K562 (cell line): Measurements from ENCODE around the gene FBXO10. TPM values are rescaled to one million over a fixed set of nuclear protein-coding genes. Genes with fewer than 3 reads are reported as not detected.
A peak's percentile ranks its signal among the peaks of the same experiment; 100 is the strongest.

Experiments
- ATAC-seq: fragments of 200-7000 bp; cut with Tn5 transposase; 3 replicates; pipeline ENCODE4 v1.9.1; 2020; ENCODE audit warnings: moderate library complexity
- BruUV-seq: library from RNA; stranded (reverse); fragments of 400-500 nt; replicated peaks from 2 replicates; lab custom pipeline; 2021; lab: Mats Ljungman, UMichigan
- CTCF ChIA-PET: fragments of 300-600 bp; formaldehyde crosslinking; extraction: SDS; loops from one replicate; lab custom pipeline; 2021; ENCODE audit warnings: low intra/inter-chr PET ratio; lab: Yijun Ruan, JAX
- POLR2A ChIA-PET: fragments of 300-600, 350-650 bp; sonication (Branson Sonifier 250); formaldehyde crosslinking; extraction: SDS; loops from one replicate; lab custom pipeline; 2021; ENCODE audit warnings: antibody characterized with exemption, inconsistent platforms; lab: Yijun Ruan, JAX
- DNase-seq, 4 experiments: peaks; one replicate each; pipeline versions ENCODE4 v3.0.0 to v3.0.0-alpha.2; 2011 to 2018; ENCODE audit warnings: low spot score in 3 of 4, mixed read lengths in 3 of 4; ENCODE audit errors: extremely low read depth in 1 of 4
- FAIRE-seq: peaks from 2 replicates; lab custom pipeline; 2011; peaks lifted over from hg19 to GRCh38; lab: Jason Lieb, UNC
- H2AFZ ChIP-seq: 2 replicates; pipeline ENCODE4 v1.6.0; 2011; ENCODE audit warnings: low read depth, low read length, control low read depth, inconsistent platforms
- H3K27ac ChIP-seq: fragments of 200-600 bp; 3 replicates; pipeline ENCODE4 v1.8.0; 2011; ENCODE audit warnings: low read depth, mild to moderate bottlenecking, control low read depth, inconsistent platforms, low read length, moderate library complexity, mixed read lengths; ENCODE audit errors: extremely low read depth
- H3K27me3 ChIP-seq, 2 experiments: fragments of 300-600 bp in 1 of 2; 2 replicates in 1 of 2; 3 replicates in 1 of 2; pipeline versions ENCODE4 v1.6.0 to v1.8.0; 2011; ENCODE audit warnings: inconsistent platforms in 2 of 2, low read length in 2 of 2, mild to moderate bottlenecking in 1 of 2, mixed read lengths in 1 of 2, moderate library complexity in 1 of 2; ENCODE audit not compliant: control insufficient read depth in 2 of 2, insufficient read depth in 2 of 2
- H3K36me3 ChIP-seq: fragments of 300-600 bp; 3 replicates; pipeline ENCODE4 v1.8.0; 2011; ENCODE audit warnings: mild to moderate bottlenecking, low read length, inconsistent platforms; ENCODE audit not compliant: control insufficient read depth, insufficient read depth
- H3K4me1 ChIP-seq, 2 experiments: fragments of 200-600 bp in 1 of 2; replicated peaks in 1 of 2; 2 replicates in 1 of 2; 3 replicates in 1 of 2; pipeline versions ENCODE4 v1.5.1 to v1.8.0; 2011; ENCODE audit warnings: inconsistent platforms in 2 of 2, low read length in 2 of 2, mild to moderate bottlenecking in 1 of 2, mixed read lengths in 1 of 2, moderate library complexity in 1 of 2; ENCODE audit not compliant: control insufficient read depth in 2 of 2, insufficient read depth in 2 of 2
- H3K4me2 ChIP-seq: 2 replicates; pipeline ENCODE4 v1.6.1; 2011; ENCODE audit warnings: low read length, control low read depth, inconsistent platforms, mixed read lengths; ENCODE audit not compliant: insufficient read depth
- H3K4me3 ChIP-seq: fragments of 200-600 bp; sonication (generic), shearing (Covaris generic); 2 replicates; pipeline ENCODE4 v1.5.1; 2016; ENCODE audit warnings: control low read depth, inconsistent platforms
- H3K79me2 ChIP-seq: fragments of 200-600 bp; 3 replicates; pipeline ENCODE4 v1.8.0; 2011; ENCODE audit warnings: low read length, inconsistent platforms; ENCODE audit not compliant: control insufficient read depth, insufficient read depth
- H3K9ac ChIP-seq, 2 experiments: 2 replicates each; pipeline versions ENCODE4 v1.6.0 to v1.6.1; 2011; ENCODE audit warnings: low read depth in 2 of 2, low read length in 2 of 2, control low read depth in 1 of 2, inconsistent platforms in 1 of 2, mild to moderate bottlenecking in 1 of 2, mixed read lengths in 1 of 2; ENCODE audit not compliant: insufficient read depth in 1 of 2
- H3K9me1 ChIP-seq: one replicate; pipeline ENCODE4 v1.6.0; 2011; ENCODE audit warnings: inconsistent platforms, mild to moderate bottlenecking, low read length, moderate library complexity; ENCODE audit not compliant: control insufficient read depth, insufficient read depth
- H3K9me3 ChIP-seq: replicated peaks from 2 replicates; pipeline ENCODE4 v1.5.1; 2011; ENCODE audit warnings: low read depth, low read length, inconsistent platforms; ENCODE audit not compliant: control insufficient read depth, insufficient read depth
- H4K20me1 ChIP-seq: replicated peaks from 2 replicates; pipeline ENCODE4 v1.6.1; 2011; ENCODE audit warnings: low read length, inconsistent platforms, mixed read lengths; ENCODE audit not compliant: control insufficient read depth, insufficient read depth
- EWSR1 ChIP-seq: fragments of 450-650 bp; IDR thresholded peaks from 2 replicates; pipeline ENCODE4 v1.6.1; 2018; ENCODE audit warnings: borderline replicate concordance, mild to moderate bottlenecking, low read depth, moderate library complexity; ENCODE audit not compliant: partially characterized antibody
- ID3 ChIP-seq, 2 experiments: fragments of 250-450 bp in 1 of 2; fragments of 450-650 bp in 1 of 2; sonication (Bioruptor Pico) in 1 of 2; IDR thresholded peaks; 2 replicates each; pipeline versions ENCODE4 v1.6.1 to v1.8.0; 2016 to 2021; ENCODE audit warnings: mild to moderate bottlenecking in 2 of 2, moderate library complexity in 2 of 2, missing compliant biosample characterization in 1 of 2, missing genetic modification characterization in 1 of 2
- ZBTB7A ChIP-seq: IDR thresholded peaks from 2 replicates; pipeline ENCODE4 v1.6.1; 2011; ENCODE audit warnings: low read depth, mild to moderate bottlenecking, low read length, moderate library complexity, borderline replicate concordance; ENCODE audit not compliant: control insufficient read depth
- WGBS: fragments of 100-300 bp; shearing (Covaris generic); methylation state at CpG from one replicate; pipeline ENCODE4 v1.1.6; 2016; ENCODE audit warnings: low coverage, mixed read lengths; ENCODE audit not compliant: insufficient coverage; ENCODE audit errors: missing lambda C conversion rate; 5-methylcytosine and 5-hydroxymethylcytosine counted together
- in situ Hi-C: fragments of 300-500 bp; cut with MboI; formaldehyde crosslinking; loops from 4 replicates; pipeline ENCODE4 v1.15.0; 2018; ENCODE audit warnings: inconsistent platforms, mixed read lengths
- intact Hi-C: fragments of 100-400 bp; cut with micrococcal nuclease; formaldehyde crosslinking; loops from 2 replicates; pipeline ENCODE4 v1.14.2; 2022
- polyA plus RNA-seq, 8 experiments: library from polyadenylated mRNA; depleted of rRNA in 4 of 8; stranded (reverse) in 5 of 8; unstranded in 3 of 8; fragments of >200 nt; fragmentation: Nextera tagmentation in 2 of 8; fragmentation: Illumina TruSeq in 1 of 8; extraction: Ambion mirVana in 2 of 8; extraction: Trizol in 1 of 8; gene quantifications; 2 replicates each; pipeline versions ENCODE4 v1.2.1 to v1.2.3, GENCODE V29; 2011 to 2014; ENCODE audit warnings: inconsistent platforms in 1 of 8, missing spikeins in 1 of 8
- total RNA-seq, 7 experiments: library from RNA; depleted of rRNA in 6 of 7; stranded (reverse); fragments of >200 nt in 6 of 7; fragmentation: Illumina TruSeq in 2 of 7; extraction: Trizol in 2 of 7; gene quantifications; 2 replicates each; pipeline versions ENCODE4 v1.2.1 to v1.2.3, GENCODE V29; 2011 to 2021; ENCODE audit warnings: low replicate concordance in 1 of 7

Gene FBXO10
- total and polyA plus RNA-seq, 9 of the 15 experiments (the other 6 are each of a cell fraction or from before 2014, with no cell fraction given) = 0.84 to 9.9 (median 6.0) TPM

- H3K9me3 ChIP-seq = no peaks in the 10 kb centered on the region
- no peak overlapping the region for H3K4me2 ChIP-seq
- 71% methylated on average over 5 of the region's 6 CpGs for WGBS
- no peaks in the 10 kb centered on the region for H3K27me3 ChIP-seq
- H3K36me3 ChIP-seq = peaks cover 24% of the 10 kb centered on the region; the same call in 2 of the 3 replicates
- no peaks in the 10 kb centered on the region for H3K4me1 ChIP-seq
- TF ChIP-seq ZBTB7A (no peak), ID3 (CRISPR knock-in tag; IDR thresholded peaks at IDR 0.05) (no peak), ID3 (tag; IDR thresholded peaks at IDR 0.05) (peak; percentile 76; the same call in 1 of the 2 replicates)
- no TSS peak for BruUV-seq
- H4K20me1 ChIP-seq = no peaks in the 10 kb centered on the region
- intact Hi-C loops = no loop called here
- H3K4me3 ChIP-seq = no peak overlapping the region
- H3K79me2 ChIP-seq = no peaks in the 10 kb centered on the region
- ATAC-seq (no peak), DNase-seq (no peak), FAIRE-seq (no peak)
- H3K9ac ChIP-seq = no peak overlapping the region
- CTCF ChIA-PET = no interaction called here
- no peak overlapping the region for H2AFZ ChIP-seq
- no peak overlapping the region for H3K27ac ChIP-seq
- H3K9me1 ChIP-seq = no peaks in the 10 kb centered on the region
- in situ Hi-C loops = no loop called here
- POLR2A ChIA-PET = no interaction called here
These were observed 33.7 kb downstream of the FBXO10 start for GRCh38 chr9:37542488-37542887.

GRCh38 chr9:37541465-37541864 is 34.7 kb downstream of the FBXO10 start:
- in situ Hi-C loops (no loop called here), intact Hi-C loops (no loop called here)
- WGBS = 90% methylated on average over 8 of the region's 8 CpGs
- Histone ChIP-seq H3K9ac (no peak overlapping the region), H3K79me2 (no peaks in the 10 kb centered on the region), H3K4me2 (no peak overlapping the region), H3K27me3 (no peaks in the 10 kb centered on the region), H3K9me3 (no peaks in the 10 kb centered on the region), H2AFZ (no peak overlapping the region), H3K9me1 (no peaks in the 10 kb centered on the region), H3K27ac (no peak overlapping the region), H4K20me1 (no peaks in the 10 kb centered on the region), H3K36me3 (peaks cover 31% of the 10 kb centered on the region; the same call in 2 of the 3 replicates), H3K4me1 (no peaks in the 10 kb centered on the region), H3K4me3 (no peak overlapping the region)
- FAIRE-seq (no peak), DNase-seq (no peak), ATAC-seq (no peak)
- BruUV-seq = no TSS peak
- ChIA-PET POLR2A (no interaction called here), CTCF (no interaction called here)
- TF ChIP-seq EWSR1 = no peak
